Measurements from ENCODE around the gene APOC4.

The APOC4 gene

GRCh38 chr19:44985445-44985844, 43.4 kb downstream of the APOC4 start:
- H3K27ac ChIP-seq: no peak overlapping the region
- TF ChIP-seq ZFX (IDR thresholded peaks at IDR 0.05) (no peak), CTCF (conservative IDR thresholded peaks at IDR 0.05) (no peak)

- no peak for TF ChIP-seq ZFX (IDR thresholded peaks at IDR 0.05)
- no peak for TF ChIP-seq CTCF (conservative IDR thresholded peaks at IDR 0.05)
- no peak overlapping the region for H3K27ac ChIP-seq
Observed at GRCh38 chr19:44986389-44986788, 44.4 kb downstream of the APOC4 start.

- TF ChIP-seq CTCF (conservative IDR thresholded peaks at IDR 0.05): no peak
- TF ChIP-seq ZFX (IDR thresholded peaks at IDR 0.05): no peak
- no peak overlapping the region for H3K27ac ChIP-seq
Observed at GRCh38 chr19:44987148-44987675, 45.2 kb downstream of the APOC4 start.

- no peak overlapping the region for H3K27ac ChIP-seq
- TF ChIP-seq CTCF (conservative IDR thresholded peaks at IDR 0.05): no peak
- TF ChIP-seq ZFX (IDR thresholded peaks at IDR 0.05): no peak
Observed at GRCh38 chr19:44988273-44988672, 46.2 kb downstream of the APOC4 start.

GRCh38 chr19:44988896-44989556, 47.0 kb downstream of the APOC4 start:
- no peak overlapping the region for H3K27ac ChIP-seq
- TF ChIP-seq CTCF (conservative IDR thresholded peaks at IDR 0.05) (peak; percentile 62), ZFX (IDR thresholded peaks at IDR 0.05) (no peak)

GRCh38 chr19:44990459-44990858, 48.4 kb downstream of the APOC4 start:
- no peak for TF ChIP-seq CTCF (conservative IDR thresholded peaks at IDR 0.05)
- no peak overlapping the region for H3K27ac ChIP-seq

GRCh38 chr19:44990966-44991365, 48.9 kb downstream of the APOC4 start:
- TF ChIP-seq ZFX (IDR thresholded peaks at IDR 0.05) (no peak), CTCF (conservative IDR thresholded peaks at IDR 0.05) (no peak)
- no peak overlapping the region for H3K27ac ChIP-seq

Measured in C4-2B (cell line).